Measurements from ENCODE around the gene UNC80.

DNA sequence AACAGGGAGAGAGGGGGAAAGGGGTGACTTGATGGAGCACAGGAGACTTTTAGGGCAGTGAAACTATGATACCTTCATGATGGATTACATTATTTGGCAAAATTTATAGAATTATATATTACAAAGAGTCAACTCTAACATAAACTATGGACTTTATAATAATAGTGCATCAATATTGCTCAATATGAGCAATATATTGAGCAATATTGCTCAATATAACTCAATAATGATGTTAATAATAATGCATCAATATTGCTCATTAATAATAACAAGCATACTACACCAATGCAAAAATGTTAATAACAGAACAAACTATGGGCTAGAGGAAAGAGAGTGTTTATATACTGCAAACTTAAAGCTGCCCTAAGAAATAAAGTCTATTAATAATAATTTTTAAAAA lies 3.1 kb upstream of the UNC80 start:
- TF ChIP-seq EZH2 (IDR thresholded peaks at IDR 0.05; ENCODE audit: insufficient read depth, poor library complexity, severe bottlenecking) (no peak), EZH2phosphoT487 (IDR thresholded peaks at IDR 0.05; ENCODE audit: insufficient read depth, low read depth) (no peak)

Measured in GM23248 (cell line).